Fibroblast of lung (primary cell): ENCODE results near the gene ARHGEF10L. TPM values are rescaled to one million over a fixed set of nuclear protein-coding genes. Genes with fewer than 3 reads are reported as not detected.

Source experiments
- DNase-seq, 2 donors: peaks; one replicate each; pipeline versions ENCODE4 v3.0.0 to v3.0.0-alpha.2; 2010; ENCODE audit warnings: low read depth in 2 of 2
- H2AFZ ChIP-seq: 2 replicates; pipeline ENCODE4 v1.5.1; 2012; ENCODE audit warnings: low read length, control low read depth, inconsistent platforms
- H3K27ac ChIP-seq: 2 replicates; pipeline ENCODE4 v1.5.1; 2011; ENCODE audit warnings: low read length, control low read depth; ENCODE audit not compliant: insufficient read depth
- H3K27me3 ChIP-seq: 2 replicates; pipeline ENCODE4 v1.5.1; 2011; ENCODE audit warnings: mild to moderate bottlenecking, low read length; ENCODE audit not compliant: control insufficient read depth, insufficient read depth
- H3K36me3 ChIP-seq: 2 replicates; pipeline ENCODE4 v1.5.1; 2011; ENCODE audit warnings: low read length; ENCODE audit not compliant: control insufficient read depth, insufficient read depth
- H3K4me1 ChIP-seq: 2 replicates; pipeline ENCODE4 v1.5.1; 2011; ENCODE audit warnings: low read length; ENCODE audit not compliant: control insufficient read depth, insufficient read depth; ENCODE audit errors: extremely low read depth
- H3K4me2 ChIP-seq: 2 replicates; pipeline ENCODE4 v1.5.1; 2011; ENCODE audit warnings: low read length, control low read depth; ENCODE audit not compliant: insufficient read depth; ENCODE audit errors: extremely low read depth
- H3K4me3 ChIP-seq, 4 experiments: fragments of 200-600 bp in 1 of 4; sonication (generic) in 1 of 4; replicated peaks in 1 of 4; 2 replicates each; pipeline ENCODE4 v1.5.1; 2011 to 2016; ENCODE audit warnings: low read length in 4 of 4, low read depth in 3 of 4, mild to moderate bottlenecking in 3 of 4, control low read depth in 2 of 4, inconsistent platforms in 1 of 4, mixed read lengths in 1 of 4; ENCODE audit not compliant: insufficient read depth in 1 of 4; ENCODE audit errors: control extremely low read depth in 1 of 4
- H3K79me2 ChIP-seq: 2 replicates; pipeline ENCODE4 v1.5.1; 2012; ENCODE audit warnings: mild to moderate bottlenecking, low read length, inconsistent platforms; ENCODE audit not compliant: control insufficient read depth, insufficient read depth
- H3K9ac ChIP-seq: 2 replicates; pipeline ENCODE4 v1.5.1; 2011; ENCODE audit warnings: mild to moderate bottlenecking, low read length, control low read depth; ENCODE audit not compliant: insufficient read depth
- H3K9me3 ChIP-seq: 2 replicates; pipeline ENCODE4 v1.5.1; 2012; ENCODE audit warnings: low read depth, low read length; ENCODE audit not compliant: control insufficient read depth, insufficient read depth
- H4K20me1 ChIP-seq: 2 replicates; pipeline ENCODE4 v1.5.1; 2011; ENCODE audit warnings: low read length; ENCODE audit not compliant: control insufficient read depth, insufficient read depth; ENCODE audit errors: extremely low read depth
- CTCF ChIP-seq, 2 donors: IDR thresholded peaks in 1 of 2; conservative IDR thresholded peaks in 1 of 2; 1 replicate in 1 of 2; 2 replicates in 1 of 2; pipeline ENCODE4 v1.5.1; 2011 to 2012; ENCODE audit warnings: low read length in 2 of 2, control low read depth in 1 of 2, inconsistent platforms in 1 of 2, low read depth in 1 of 2, mild to moderate bottlenecking in 1 of 2
- EZH2 ChIP-seq: IDR thresholded peaks from 2 replicates; pipeline ENCODE4 v1.5.1; 2012; ENCODE audit warnings: low read length, control low read depth, mild to moderate bottlenecking; ENCODE audit errors: missing control alignments
- polyA plus RNA-seq, 2 donors: library from polyadenylated mRNA; depleted of rRNA in 1 of 2; stranded (reverse) in 1 of 2; unstranded in 1 of 2; fragments of >200 nt; gene quantifications; 2 replicates each; pipeline ENCODE4 v1.2.1, GENCODE V29; 2011 to 2012; ENCODE audit warnings: missing spikeins in 1 of 2
- total RNA-seq: library from RNA; depleted of rRNA; stranded (reverse); fragments of >200 nt; gene quantifications from 2 replicates; pipeline ENCODE4 v1.2.1, GENCODE V29; 2014

The ARHGEF10L gene
- total and polyA plus RNA-seq, 2 donors (not counting 1 experiment from before 2014, with no cell fraction given), result 11.2 to 24.3 TPM

DNA sequence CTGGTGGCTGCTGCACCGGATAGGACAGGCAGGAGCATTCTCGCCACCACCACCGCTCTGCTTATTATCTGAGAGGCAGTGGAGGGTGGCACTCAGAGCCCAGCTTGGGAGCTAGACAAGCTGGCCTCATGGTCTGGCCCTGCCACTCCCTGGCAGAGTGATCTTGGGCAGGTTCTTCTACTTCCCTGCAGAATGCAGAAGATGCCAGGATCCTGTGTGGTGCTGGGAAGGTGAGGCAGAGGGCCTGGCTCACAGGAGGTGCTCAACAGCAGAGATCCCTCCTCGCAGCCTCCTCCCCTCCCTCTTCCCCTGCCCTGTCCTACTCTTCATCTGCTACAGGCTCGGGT lies 60.4 kb downstream of the ARHGEF10L start:
- Histone ChIP-seq H3K27me3 (no peaks in the 10 kb centered on the region), H3K4me1 (no peaks in the 10 kb centered on the region), H4K20me1 (no peaks in the 10 kb centered on the region), H2AFZ (no peak overlapping the region), H3K9me3 (no peaks in the 10 kb centered on the region), H3K4me3 (no peak overlapping the region), H3K4me2 (no peak overlapping the region), H3K9ac (no peak overlapping the region), H3K36me3 (no peaks in the 10 kb centered on the region), H3K27ac (no peak overlapping the region), H3K79me2 (no peaks in the 10 kb centered on the region)
- TF ChIP-seq CTCF (conservative IDR thresholded peaks at IDR 0.05 in 1 of 2, IDR thresholded peaks at IDR 0.05 in 1 of 2; ENCODE audit: low read depth in 1 of 2, low read length in 2 of 2), result no peak
- TF ChIP-seq EZH2, result no peak
- no peak for DNase-seq

DNA sequence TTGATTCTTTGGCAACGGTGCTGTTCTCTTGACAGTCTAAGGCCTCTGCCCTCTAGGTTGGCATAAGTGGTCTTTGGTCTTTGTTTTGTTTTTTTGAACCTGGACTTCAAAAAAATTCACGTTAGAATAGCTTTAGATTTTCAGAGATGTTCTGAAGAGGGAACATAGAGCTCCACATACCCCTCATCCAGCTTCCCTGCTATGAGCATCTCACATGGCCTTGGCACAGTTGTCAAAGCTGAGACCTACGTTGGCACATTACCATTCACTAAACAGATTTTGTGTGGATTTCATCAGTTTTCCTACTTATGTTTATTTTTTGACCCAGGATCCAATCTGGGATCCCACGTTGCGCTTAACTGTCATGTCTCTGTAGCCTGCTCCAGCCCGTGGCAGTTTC lies 60.8 kb downstream of the ARHGEF10L start:
- TF ChIP-seq EZH2, result no peak
- TF ChIP-seq CTCF (conservative IDR thresholded peaks at IDR 0.05 in 1 of 2, IDR thresholded peaks at IDR 0.05 in 1 of 2; ENCODE audit: low read depth in 1 of 2, low read length in 2 of 2), result no peak
- no peak for DNase-seq

DNA sequence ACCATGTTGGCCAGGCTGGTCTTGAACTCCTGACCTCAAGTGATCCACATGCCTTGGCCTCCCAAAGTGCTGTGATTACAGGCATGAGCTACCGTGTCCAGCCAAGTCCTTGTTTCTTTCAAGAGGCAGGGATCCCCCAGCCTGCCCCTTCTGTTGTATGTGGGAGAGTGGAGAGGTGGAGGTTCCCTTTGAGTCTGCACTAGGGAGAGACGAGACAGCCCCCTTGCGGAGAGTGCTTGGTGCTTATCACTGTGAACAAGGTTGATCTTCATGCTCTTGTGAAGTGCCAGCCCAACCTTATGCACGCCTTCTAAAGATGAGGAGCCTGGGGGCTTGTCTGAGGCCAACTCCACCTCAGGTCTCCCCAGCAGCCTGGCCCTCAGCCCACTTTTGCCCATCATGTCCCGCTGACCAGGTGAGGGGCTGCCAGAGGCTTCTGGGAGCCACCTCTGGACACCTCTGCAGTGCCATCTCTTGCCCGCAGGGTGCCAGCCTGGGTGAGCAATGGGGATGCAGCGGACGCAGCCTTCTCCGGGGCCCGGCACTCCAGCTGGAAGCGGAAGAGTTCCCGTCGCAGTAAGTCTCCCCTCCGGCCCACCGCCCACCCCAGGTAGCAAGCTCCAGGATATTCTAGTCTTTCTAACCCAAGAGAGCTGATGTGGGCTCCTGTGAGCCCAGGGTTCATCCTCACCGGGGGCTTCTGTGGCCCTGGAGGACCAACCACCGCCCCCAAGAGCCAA lies 62.3 kb downstream of the ARHGEF10L start:
- no peaks in the 10 kb centered on the region for H3K79me2 ChIP-seq
- H2AFZ ChIP-seq, result no peak overlapping the region
- no peaks in the 10 kb centered on the region for H3K36me3 ChIP-seq
- peaks cover 2% of the 10 kb centered on the region for H3K4me1 ChIP-seq
- H4K20me1 ChIP-seq, result no peaks in the 10 kb centered on the region
- H3K9me3 ChIP-seq, result no peaks in the 10 kb centered on the region
- H3K4me2 ChIP-seq, result no peak overlapping the region
- no peak overlapping the region for H3K27ac ChIP-seq
- DNase-seq, result no peak
- TF ChIP-seq EZH2, result no peak
- H3K9ac ChIP-seq, result no peak overlapping the region
- no peak overlapping the region for H3K4me3 ChIP-seq
- no peaks in the 10 kb centered on the region for H3K27me3 ChIP-seq

More for the DNA sequence above, 60.8 kb downstream of the ARHGEF10L start:
- no peaks in the 10 kb centered on the region for H3K27me3 ChIP-seq
- no peak overlapping the region for H3K9ac ChIP-seq
- H3K79me2 ChIP-seq, result no peaks in the 10 kb centered on the region
- H3K9me3 ChIP-seq, result no peaks in the 10 kb centered on the region
- no peak overlapping the region for H2AFZ ChIP-seq
- no peak overlapping the region for H3K27ac ChIP-seq
- H3K36me3 ChIP-seq, result no peaks in the 10 kb centered on the region
- H4K20me1 ChIP-seq, result no peaks in the 10 kb centered on the region
- H3K4me3 ChIP-seq, result no peak overlapping the region
- no peaks in the 10 kb centered on the region for H3K4me1 ChIP-seq
- H3K4me2 ChIP-seq, result no peak overlapping the region
